HG03039 (cell line): ENCODE data around the gene TMEM80.

Experiments used
- ATAC-seq: cut with Tn5 transposase; IDR thresholded peaks from one replicate; pipeline ENCODE4 v1.9.1; 2021; ENCODE audit warnings: mild to moderate bottlenecking, moderate library complexity; ENCODE audit not compliant: unreplicated experiment

Gene TMEM80

GRCh38 chr11:742571-743201 is 47.1 kb downstream of the TMEM80 start:
- no peak for ATAC-seq

GRCh38 chr11:745428-745827 is 49.8 kb downstream of the TMEM80 start:
- ATAC-seq, result no peak

- ATAC-seq, result peak; percentile 22
Observed at GRCh38 chr11:746289-747157, 50.9 kb downstream of the TMEM80 start.

GRCh38 chr11:747158-748006 is 51.8 kb downstream of the TMEM80 start, which contains the start of gene TALDO1:
TALDO1 (plus strand) TSS chr11:747464; CDS start chr11:747482, 18 bp downstream.
- ATAC-seq, result peak; percentile 75

- ATAC-seq, result no peak
Observed at GRCh38 chr11:748007-748359, 52.4 kb downstream of the TMEM80 start.

GRCh38 chr11:749731-750130 is 54.1 kb downstream of the TMEM80 start:
- no peak for ATAC-seq
